ENCODE results near the gene ANP32A.

ANP32A gene

GRCh38 chr15:68802373-68802772, 18.3 kb downstream of the ANP32A start:
- no peak overlapping the region for H2AFZ ChIP-seq (ENCODE audit: low read depth, low read length)
- H3K9me3 ChIP-seq (ENCODE audit: low read length) = no peaks in the 10 kb centered on the region
- peaks cover 8% of the 10 kb centered on the region for H3K36me3 ChIP-seq (ENCODE audit: insufficient read depth, low read length)
- no peak overlapping the region for H3K4me3 ChIP-seq (ENCODE audit: low read length)
- H3K27me3 ChIP-seq (ENCODE audit: insufficient read depth, low read length) = no peaks in the 10 kb centered on the region
- H3K4me1 ChIP-seq (ENCODE audit: insufficient read depth, low read length) = peaks cover 22% of the 10 kb centered on the region

- no peaks in the 10 kb centered on the region for H3K9me3 ChIP-seq (ENCODE audit: low read length)
- no peak overlapping the region for H3K4me3 ChIP-seq (ENCODE audit: low read length)
- peaks cover 8% of the 10 kb centered on the region for H3K36me3 ChIP-seq (ENCODE audit: insufficient read depth, low read length)
- no peak overlapping the region for H2AFZ ChIP-seq (ENCODE audit: low read depth, low read length)
- no peaks in the 10 kb centered on the region for H3K27me3 ChIP-seq (ENCODE audit: insufficient read depth, low read length)
- H3K4me1 ChIP-seq (ENCODE audit: insufficient read depth, low read length) = peaks cover 26% of the 10 kb centered on the region
These were observed 19.0 kb downstream of the ANP32A start for GRCh38 chr15:68801572-68802148.

GRCh38 chr15:68800875-68801274, 19.8 kb downstream of the ANP32A start:
- H2AFZ ChIP-seq (ENCODE audit: low read depth, low read length) = no peak overlapping the region
- peaks cover 33% of the 10 kb centered on the region for H3K4me1 ChIP-seq (ENCODE audit: insufficient read depth, low read length)
- no peaks in the 10 kb centered on the region for H3K27me3 ChIP-seq (ENCODE audit: insufficient read depth, low read length)
- no peaks in the 10 kb centered on the region for H3K9me3 ChIP-seq (ENCODE audit: low read length)
- H3K4me3 ChIP-seq (ENCODE audit: low read length) = no peak overlapping the region
- H3K36me3 ChIP-seq (ENCODE audit: insufficient read depth, low read length) = peaks cover 8% of the 10 kb centered on the region

- peaks cover 52% of the 10 kb centered on the region for H3K4me1 ChIP-seq (ENCODE audit: insufficient read depth, low read length)
These were observed 22.2 kb downstream of the ANP32A start for GRCh38 chr15:68798346-68799094.

GRCh38 chr15:68797599-68798345, 22.9 kb downstream of the ANP32A start:
- H3K4me1 ChIP-seq (ENCODE audit: insufficient read depth, low read length) = peaks cover 54% of the 10 kb centered on the region
- H3K27me3 ChIP-seq (ENCODE audit: insufficient read depth, low read length) = no peaks in the 10 kb centered on the region
- H3K9me3 ChIP-seq (ENCODE audit: low read length) = no peaks in the 10 kb centered on the region
- peaks cover 6% of the 10 kb centered on the region for H3K36me3 ChIP-seq (ENCODE audit: insufficient read depth, low read length)
- H3K4me3 ChIP-seq (ENCODE audit: low read length) = no peak overlapping the region
- H2AFZ ChIP-seq (ENCODE audit: low read depth, low read length) = no peak overlapping the region

More at GRCh38 chr15:68798346-68799094, 22.2 kb downstream of the ANP32A start:
- Histone ChIP-seq H2AFZ (ENCODE audit: low read depth, low read length) (no peak overlapping the region), H3K36me3 (ENCODE audit: insufficient read depth, low read length) (peaks cover 6% of the 10 kb centered on the region), H3K27me3 (ENCODE audit: insufficient read depth, low read length) (no peaks in the 10 kb centered on the region), H3K9me3 (ENCODE audit: low read length) (no peaks in the 10 kb centered on the region), H3K4me3 (ENCODE audit: low read length) (no peak overlapping the region)

- no peak overlapping the region for H2AFZ ChIP-seq (ENCODE audit: low read depth, low read length)
- H3K4me3 ChIP-seq (ENCODE audit: low read length) = no peak overlapping the region
- H3K27me3 ChIP-seq (ENCODE audit: insufficient read depth, low read length) = no peaks in the 10 kb centered on the region
- no peaks in the 10 kb centered on the region for H3K9me3 ChIP-seq (ENCODE audit: low read length)
- peaks cover 57% of the 10 kb centered on the region for H3K4me1 ChIP-seq (ENCODE audit: insufficient read depth, low read length)
- H3K36me3 ChIP-seq (ENCODE audit: insufficient read depth, low read length) = peaks cover 10% of the 10 kb centered on the region
These were observed 23.5 kb downstream of the ANP32A start for GRCh38 chr15:68797191-68797590.

GRCh38 chr15:68796576-68796975, 24.1 kb downstream of the ANP32A start:
- no peaks in the 10 kb centered on the region for H3K9me3 ChIP-seq (ENCODE audit: low read length)
- H3K4me3 ChIP-seq (ENCODE audit: low read length) = no peak overlapping the region
- H2AFZ ChIP-seq (ENCODE audit: low read depth, low read length) = no peak overlapping the region
- H3K36me3 ChIP-seq (ENCODE audit: insufficient read depth, low read length) = peaks cover 10% of the 10 kb centered on the region
- H3K4me1 ChIP-seq (ENCODE audit: insufficient read depth, low read length) = peaks cover 57% of the 10 kb centered on the region
- H3K27me3 ChIP-seq (ENCODE audit: insufficient read depth, low read length) = no peaks in the 10 kb centered on the region

- Histone ChIP-seq H2AFZ (ENCODE audit: low read depth, low read length) (no peak overlapping the region), H3K4me3 (ENCODE audit: low read length) (no peak overlapping the region), H3K36me3 (ENCODE audit: insufficient read depth, low read length) (peaks cover 10% of the 10 kb centered on the region), H3K9me3 (ENCODE audit: low read length) (no peaks in the 10 kb centered on the region), H3K4me1 (ENCODE audit: insufficient read depth, low read length) (peaks cover 62% of the 10 kb centered on the region), H3K27me3 (ENCODE audit: insufficient read depth, low read length) (no peaks in the 10 kb centered on the region)
These were observed 25.3 kb downstream of the ANP32A start for GRCh38 chr15:68795298-68795848.

- no peaks in the 10 kb centered on the region for H3K27me3 ChIP-seq (ENCODE audit: insufficient read depth, low read length)
- H3K4me3 ChIP-seq (ENCODE audit: low read length) = no peak overlapping the region
- no peaks in the 10 kb centered on the region for H3K9me3 ChIP-seq (ENCODE audit: low read length)
- no peak overlapping the region for H2AFZ ChIP-seq (ENCODE audit: low read depth, low read length)
- peaks cover 13% of the 10 kb centered on the region for H3K36me3 ChIP-seq (ENCODE audit: insufficient read depth, low read length)
- H3K4me1 ChIP-seq (ENCODE audit: insufficient read depth, low read length) = peaks cover 67% of the 10 kb centered on the region
These were observed 25.8 kb downstream of the ANP32A start for GRCh38 chr15:68794863-68795262.

- Histone ChIP-seq H3K4me3 (ENCODE audit: low read length) (no peak overlapping the region), H3K27me3 (ENCODE audit: insufficient read depth, low read length) (no peaks in the 10 kb centered on the region), H2AFZ (ENCODE audit: low read depth, low read length) (no peak overlapping the region), H3K4me1 (ENCODE audit: insufficient read depth, low read length) (peaks cover 63% of the 10 kb centered on the region), H3K9me3 (ENCODE audit: low read length) (no peaks in the 10 kb centered on the region), H3K36me3 (ENCODE audit: insufficient read depth, low read length) (peaks cover 13% of the 10 kb centered on the region)
These were observed 26.4 kb downstream of the ANP32A start for GRCh38 chr15:68794307-68794706.

- H3K4me3 ChIP-seq (ENCODE audit: low read length) = no peak overlapping the region
- H3K9me3 ChIP-seq (ENCODE audit: low read length) = no peaks in the 10 kb centered on the region
- H3K4me1 ChIP-seq (ENCODE audit: insufficient read depth, low read length) = peaks cover 58% of the 10 kb centered on the region
- H3K36me3 ChIP-seq (ENCODE audit: insufficient read depth, low read length) = peaks cover 15% of the 10 kb centered on the region
- H2AFZ ChIP-seq (ENCODE audit: low read depth, low read length) = no peak overlapping the region
- H3K27me3 ChIP-seq (ENCODE audit: insufficient read depth, low read length) = no peaks in the 10 kb centered on the region
These were observed 26.9 kb downstream of the ANP32A start for GRCh38 chr15:68793776-68794175.

- no peak overlapping the region for H3K4me3 ChIP-seq (ENCODE audit: low read length)
- H3K27me3 ChIP-seq (ENCODE audit: insufficient read depth, low read length) = no peaks in the 10 kb centered on the region
- H3K36me3 ChIP-seq (ENCODE audit: insufficient read depth, low read length) = peaks cover 21% of the 10 kb centered on the region
- H3K9me3 ChIP-seq (ENCODE audit: low read length) = no peaks in the 10 kb centered on the region
- H3K4me1 ChIP-seq (ENCODE audit: insufficient read depth, low read length) = peaks cover 52% of the 10 kb centered on the region
- H2AFZ ChIP-seq (ENCODE audit: low read depth, low read length) = no peak overlapping the region
These were observed 27.6 kb downstream of the ANP32A start for GRCh38 chr15:68792901-68793766.

All from neuron (in vitro differentiated cells).